GM13977 (cell line): Measurements from ENCODE around the gene DDX54.

ENCODE experiments used
- DNase-seq: peaks from one replicate; pipeline ENCODE4 v3.0.0; 2012; ENCODE audit warnings: low spot score
- in situ Hi-C: fragments of 300-500 bp; cut with MboI; formaldehyde crosslinking; loops from one replicate; pipeline ENCODE4 v1.12.0; 2022; ENCODE audit warnings: low sequenced_read_pairs, low pct_unique_long_range_greater_than_20kb, mixed read lengths, inconsistent platforms; ENCODE audit not compliant: unreplicated experiment
- TF ChIP-seq, protein P1 (sequence below): IDR thresholded peaks from 2 replicates; pipeline ENCODE4 v1.5.1; 2012; ENCODE audit warnings: mild to moderate bottlenecking, control low read depth; ENCODE audit not compliant: insufficient read depth; ENCODE audit errors: extremely low read depth, missing control alignments

The DDX54 gene

DNA sequence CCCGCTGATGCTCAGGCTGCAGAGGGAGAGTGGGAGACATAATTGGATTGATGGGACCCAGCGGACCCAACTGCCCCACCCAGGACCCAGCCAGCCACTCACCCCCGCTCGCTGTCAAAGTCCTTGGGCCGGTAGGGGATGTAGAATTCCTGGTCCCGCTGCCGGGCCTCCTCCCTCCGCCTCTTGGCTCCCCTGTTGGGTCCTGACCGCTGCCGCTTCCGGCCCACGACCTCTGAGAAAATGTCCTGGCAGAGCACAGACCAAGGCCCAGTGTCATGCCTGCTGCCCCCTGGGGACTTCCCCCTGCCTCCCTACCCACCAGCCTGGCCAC is 22.3 kb downstream of the DDX54 start:
- in situ Hi-C loops, result no loop called here
- DNase-seq, result no peak
- TF ChIP-seq, protein P1, sequence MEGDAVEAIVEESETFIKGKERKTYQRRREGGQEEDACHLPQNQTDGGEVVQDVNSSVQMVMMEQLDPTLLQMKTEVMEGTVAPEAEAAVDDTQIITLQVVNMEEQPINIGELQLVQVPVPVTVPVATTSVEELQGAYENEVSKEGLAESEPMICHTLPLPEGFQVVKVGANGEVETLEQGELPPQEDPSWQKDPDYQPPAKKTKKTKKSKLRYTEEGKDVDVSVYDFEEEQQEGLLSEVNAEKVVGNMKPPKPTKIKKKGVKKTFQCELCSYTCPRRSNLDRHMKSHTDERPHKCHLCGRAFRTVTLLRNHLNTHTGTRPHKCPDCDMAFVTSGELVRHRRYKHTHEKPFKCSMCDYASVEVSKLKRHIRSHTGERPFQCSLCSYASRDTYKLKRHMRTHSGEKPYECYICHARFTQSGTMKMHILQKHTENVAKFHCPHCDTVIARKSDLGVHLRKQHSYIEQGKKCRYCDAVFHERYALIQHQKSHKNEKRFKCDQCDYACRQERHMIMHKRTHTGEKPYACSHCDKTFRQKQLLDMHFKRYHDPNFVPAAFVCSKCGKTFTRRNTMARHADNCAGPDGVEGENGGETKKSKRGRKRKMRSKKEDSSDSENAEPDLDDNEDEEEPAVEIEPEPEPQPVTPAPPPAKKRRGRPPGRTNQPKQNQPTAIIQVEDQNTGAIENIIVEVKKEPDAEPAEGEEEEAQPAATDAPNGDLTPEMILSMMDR, result no peak

DNA sequence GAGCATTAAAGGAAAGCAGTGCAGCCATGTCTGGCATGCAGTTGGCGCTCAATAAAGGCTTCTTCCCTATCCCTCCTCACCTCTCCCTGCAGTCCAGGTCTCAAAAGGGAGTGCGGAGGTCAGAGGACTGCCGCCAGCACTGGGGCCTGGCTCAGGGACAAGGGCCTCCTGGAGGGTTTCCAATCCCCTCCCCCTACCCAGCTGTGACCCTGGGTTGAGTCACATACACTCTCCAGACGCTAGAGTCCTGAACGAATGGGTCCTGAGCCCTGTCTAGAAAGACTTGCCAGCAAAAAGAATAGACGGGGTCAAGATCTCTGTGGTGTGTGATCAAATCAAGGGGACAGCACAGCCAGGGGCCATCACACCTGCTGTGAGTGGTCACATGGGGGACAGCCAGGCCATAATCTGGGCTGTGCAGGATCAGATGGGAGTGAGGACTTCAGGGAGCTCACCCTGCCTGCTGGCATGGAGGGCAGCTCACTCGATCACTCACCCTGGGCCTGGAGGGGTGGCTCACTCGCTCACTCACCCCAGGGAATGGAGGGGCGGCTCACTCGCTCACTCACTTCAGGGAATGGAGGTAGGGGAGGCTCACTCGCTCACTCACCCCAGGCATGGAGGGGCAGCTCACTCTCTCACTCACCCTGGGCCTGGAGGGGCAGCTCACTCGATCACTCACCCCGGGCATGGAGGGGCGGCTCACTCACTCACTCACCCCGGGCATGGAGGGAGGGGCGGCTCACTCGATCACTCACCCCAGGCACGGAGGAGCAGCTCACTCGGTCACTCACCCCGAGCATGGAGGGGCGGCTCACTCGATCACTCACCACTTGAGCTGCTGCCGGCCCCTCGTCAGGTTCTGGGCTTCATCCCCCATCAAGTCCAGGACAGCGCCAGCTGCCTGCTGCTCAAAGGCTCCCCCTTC is 22.9 kb downstream of the DDX54 start:
- in situ Hi-C loops, result no loop called here
- DNase-seq, result no peak
- TF ChIP-seq, protein P1, result no peak

DNA sequence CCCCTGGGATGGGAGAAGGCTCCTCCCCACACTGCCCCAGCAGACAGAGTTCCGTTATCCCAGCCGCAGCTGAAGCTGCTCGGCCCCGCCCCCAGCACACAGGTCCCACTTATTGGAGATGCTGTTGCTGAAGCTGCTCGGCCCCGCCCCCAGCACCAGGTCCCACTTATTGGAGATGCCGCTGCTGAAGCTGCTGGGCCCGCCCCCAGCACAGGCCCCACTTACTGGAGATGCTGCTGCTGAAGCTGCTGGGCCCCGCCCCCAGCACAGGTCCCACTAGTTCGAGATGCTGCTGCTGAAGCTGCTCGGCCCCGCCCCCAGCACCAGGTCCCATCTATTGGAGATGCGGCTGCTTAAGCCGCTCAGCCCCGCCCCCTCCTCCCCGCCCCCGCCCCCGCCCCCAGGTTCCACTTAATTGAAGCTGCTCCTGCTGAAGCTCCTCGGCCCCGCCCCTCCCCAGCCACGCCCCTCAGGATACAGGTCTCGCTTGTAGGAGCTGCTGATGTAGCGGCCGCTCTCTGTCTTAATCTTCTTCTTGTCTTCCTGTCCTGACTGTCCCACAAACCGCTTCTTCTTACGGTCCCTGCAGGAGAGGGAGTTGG is 23.8 kb downstream of the DDX54 start:
- in situ Hi-C loops, result no loop called here
- DNase-seq, result peak; percentile 67
- TF ChIP-seq, protein P1, result no peak

DNA sequence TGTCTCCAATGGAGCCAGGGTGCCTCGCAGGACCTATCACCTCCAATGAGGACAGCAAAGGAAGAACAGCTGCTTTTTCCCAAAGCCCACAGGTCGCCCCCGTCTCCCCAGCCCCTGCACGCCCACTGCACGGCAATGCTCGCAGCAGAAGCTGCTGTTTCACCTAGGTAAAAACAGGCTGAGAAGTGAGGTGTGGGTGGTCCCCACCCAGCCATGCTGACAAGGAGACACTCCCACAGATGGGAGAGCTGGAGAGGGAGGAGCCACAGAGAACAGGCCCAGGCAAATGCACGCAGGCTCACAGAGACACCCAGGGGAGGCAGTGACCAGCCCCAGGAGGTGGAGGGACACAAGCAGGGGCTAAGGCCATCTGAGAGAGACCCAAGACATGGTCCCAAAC is 25.3 kb downstream of the DDX54 start:
- DNase-seq, result no peak
- TF ChIP-seq, protein P1, result no peak
- in situ Hi-C loops, result no loop called here

DNA sequence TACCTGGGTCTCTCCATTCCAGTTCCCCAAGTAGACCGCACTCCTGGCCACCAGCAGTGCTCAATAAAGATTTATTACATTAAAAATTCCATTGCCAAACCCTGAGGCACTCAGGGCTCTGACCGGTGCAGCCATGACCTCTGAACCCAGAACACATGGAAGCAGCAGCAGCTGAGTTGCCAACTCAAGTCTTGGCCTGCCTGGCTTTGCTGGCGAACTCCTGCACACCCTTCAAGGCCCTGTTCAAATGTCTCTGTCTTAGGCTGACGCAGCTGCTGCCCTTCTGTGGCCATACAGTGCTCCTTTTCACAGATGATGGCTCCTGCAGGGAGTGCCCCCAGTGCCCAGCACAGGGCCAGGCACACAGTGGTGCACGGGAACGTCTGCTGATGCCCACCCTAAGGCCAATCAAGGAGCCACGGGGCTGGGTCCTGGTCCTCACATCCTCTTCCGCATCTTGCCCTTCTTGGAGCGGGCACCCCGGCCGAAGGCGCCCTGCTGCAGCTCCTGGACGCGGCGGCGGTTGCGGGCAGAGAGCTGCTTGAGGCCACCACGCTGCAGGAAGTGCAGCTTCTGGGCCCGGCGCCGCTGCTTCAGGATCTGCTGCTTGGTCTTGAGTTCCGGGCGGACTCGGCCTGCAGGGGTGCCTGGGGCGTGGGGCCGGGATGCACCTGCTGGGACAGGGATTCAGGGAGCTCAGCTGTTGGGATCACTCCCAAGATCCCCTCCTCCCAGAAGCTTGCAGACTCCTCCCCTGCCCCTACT is 26.7 kb downstream of the DDX54 start:
- in situ Hi-C loops, result no loop called here
- TF ChIP-seq, protein P1, result no peak
- DNase-seq, result no peak

DNA sequence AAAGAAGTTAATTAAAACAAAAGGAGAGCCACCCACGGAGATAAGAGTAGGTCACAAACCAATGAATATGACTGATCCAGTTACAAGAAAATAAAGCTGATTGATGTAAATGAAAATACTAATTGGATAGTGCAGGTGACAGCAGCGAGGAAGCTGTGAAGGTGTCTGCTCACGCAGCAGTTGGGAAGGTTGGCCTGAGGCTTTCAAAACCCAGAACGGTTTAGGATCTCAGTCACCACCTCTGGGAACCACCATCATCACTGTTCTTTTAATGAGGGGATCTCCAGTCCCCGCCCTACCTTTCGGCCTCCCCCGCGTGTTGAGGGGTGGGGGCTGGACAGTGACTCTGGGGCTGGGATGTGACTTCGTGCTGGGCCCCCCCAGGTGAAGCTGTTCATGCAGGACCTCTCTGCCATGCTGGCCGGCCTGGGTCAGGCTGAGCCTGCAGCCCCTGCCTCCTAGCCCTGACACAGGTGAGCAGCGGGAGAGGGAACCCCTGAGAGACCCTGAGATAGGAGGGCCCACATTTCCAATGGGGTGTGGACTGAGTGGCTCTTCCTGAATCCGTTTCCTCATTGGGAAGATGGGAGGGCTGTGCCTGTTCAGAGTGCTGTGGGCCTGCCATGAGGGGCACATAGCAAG is 27.9 kb downstream of the DDX54 start:
- DNase-seq, result peak; percentile 45
- in situ Hi-C loops, result no loop called here
- TF ChIP-seq, protein P1, result no peak
